Stimulated activated CD8-positive, alpha-beta memory T cell treated with anti-CD3 and anti-CD28 coated beads, Interleukin-4, amount 100 ng/mL, for 1 hour (primary cell): ENCODE measurements around the gene CRB1.
"Not testable (repeated sequence)": the region's sequence is repeated elsewhere in the genome, so short reads cannot be mapped to it uniquely, and the experiment has no call there.

Experiments
- DNase-seq, 2 donors: peaks; one replicate each; pipeline ENCODE4 v3.0.0-alpha.2; 2020; ENCODE audit warnings: low read depth in 2 of 2, low spot score in 1 of 2

CRB1 gene

GRCh38 chr1:197397895-197398294 is 129.8 kb downstream of the CRB1 start:
- no peak for DNase-seq

- DNase-seq, result no peak
Observed at GRCh38 chr1:197399755-197400521, 131.9 kb downstream of the CRB1 start.

- no peak for DNase-seq
Observed at GRCh38 chr1:197400522-197400902, 132.5 kb downstream of the CRB1 start.

GRCh38 chr1:197402189-197402588 is 134.1 kb downstream of the CRB1 start:
- no peak for DNase-seq

GRCh38 chr1:197404774-197405173 is 136.7 kb downstream of the CRB1 start:
- not testable (repeated sequence) for DNase-seq

GRCh38 chr1:197405614-197406013 is 137.6 kb downstream of the CRB1 start:
- DNase-seq, result not testable (repeated sequence)

GRCh38 chr1:197413564-197413963 is 145.5 kb downstream of the CRB1 start:
- no peak for DNase-seq

- no peak for DNase-seq
Observed at GRCh38 chr1:197415221-197415620, 147.2 kb downstream of the CRB1 start.

GRCh38 chr1:197418693-197419092 is 150.6 kb downstream of the CRB1 start:
- no peak for DNase-seq

- DNase-seq, result no peak
Observed at GRCh38 chr1:197422993-197423392, 154.9 kb downstream of the CRB1 start.

- DNase-seq, result no peak
Observed at GRCh38 chr1:197424380-197424779, 156.3 kb downstream of the CRB1 start.

- DNase-seq, result no peak
Observed at GRCh38 chr1:197429372-197429771, 161.3 kb downstream of the CRB1 start.

- no peak for DNase-seq
Observed at GRCh38 chr1:197435224-197435623, 167.2 kb downstream of the CRB1 start.

- no peak for DNase-seq
Observed at GRCh38 chr1:197437601-197438000, 169.5 kb downstream of the CRB1 start.

GRCh38 chr1:197438010-197438790 is 170.1 kb downstream of the CRB1 start:
- no peak for DNase-seq

GRCh38 chr1:197439708-197440280 is 171.7 kb downstream of the CRB1 start:
- no peak for DNase-seq

- no peak for DNase-seq
Observed at GRCh38 chr1:197440715-197441114, 172.7 kb downstream of the CRB1 start.

GRCh38 chr1:197441999-197442414 is 174.0 kb downstream of the CRB1 start:
- DNase-seq, result no peak

- no peak for DNase-seq
Observed at GRCh38 chr1:197444755-197445154, 176.7 kb downstream of the CRB1 start.

GRCh38 chr1:197448121-197448779 is 180.2 kb downstream of the CRB1 start:
- no peak for DNase-seq

- no peak for DNase-seq
Observed at GRCh38 chr1:197451381-197451780, 183.3 kb downstream of the CRB1 start.
